Islet precursor cell (in vitro differentiated cells): ENCODE measurements around the gene ACIN1.
"Not testable (repeated sequence)": the region's sequence is repeated elsewhere in the genome, so short reads cannot be mapped to it uniquely, and the experiment has no call there.

ENCODE experiments used
- DNase-seq: peaks from one replicate; pipeline ENCODE4 v3.0.0-alpha.2; 2018

Gene ACIN1

GRCh38 chr14:23122086-23122485, 27.1 kb upstream of the ACIN1 start:
- peak; percentile 34 for DNase-seq

GRCh38 chr14:23121361-23121771, 26.4 kb upstream of the ACIN1 start:
- peak; percentile 77 for DNase-seq

GRCh38 chr14:23120541-23121251, 25.8 kb upstream of the ACIN1 start:
- DNase-seq, result peak; percentile 95

- peak; percentile 59 for DNase-seq
Observed at GRCh38 chr14:23119363-23120327, 24.7 kb upstream of the ACIN1 start.

GRCh38 chr14:23118506-23119362, 23.8 kb upstream of the ACIN1 start, which contains the start of gene CEBPE:
Gene CEBPE (minus strand): TSS chr14:23119255. CDS start chr14:23119091, 164 bp downstream.
- DNase-seq, result peak; percentile 48

GRCh38 chr14:23117371-23118020, 22.6 kb upstream of the ACIN1 start:
- peak; percentile 50 for DNase-seq

- DNase-seq, result no peak
Observed at GRCh38 chr14:23115918-23116317, 21.0 kb upstream of the ACIN1 start.

GRCh38 chr14:23115039-23115731, 20.2 kb upstream of the ACIN1 start:
- no peak for DNase-seq

- no peak for DNase-seq
Observed at GRCh38 chr14:23114669-23115038, 19.7 kb upstream of the ACIN1 start.

GRCh38 chr14:23114120-23114458, 19.2 kb upstream of the ACIN1 start:
- DNase-seq, result no peak

- no peak for DNase-seq
Observed at GRCh38 chr14:23113431-23114119, 18.6 kb upstream of the ACIN1 start.

GRCh38 chr14:23112359-23113178, 17.6 kb upstream of the ACIN1 start:
- no peak for DNase-seq

GRCh38 chr14:23110579-23111365, 15.8 kb upstream of the ACIN1 start:
- no peak for DNase-seq

- no peak for DNase-seq
Observed at GRCh38 chr14:23109769-23110168, 14.8 kb upstream of the ACIN1 start.

GRCh38 chr14:23108169-23108568, 13.2 kb upstream of the ACIN1 start:
- DNase-seq, result not testable (repeated sequence)

GRCh38 chr14:23107620-23108019, 12.7 kb upstream of the ACIN1 start:
- not testable (repeated sequence) for DNase-seq

GRCh38 chr14:23106747-23107045, 11.8 kb upstream of the ACIN1 start:
- no peak for DNase-seq

GRCh38 chr14:23105348-23105824, 10.4 kb upstream of the ACIN1 start:
- no peak for DNase-seq

- no peak for DNase-seq
Observed at GRCh38 chr14:23104591-23105347, 9.8 kb upstream of the ACIN1 start, which contains the start of gene CIROP. Gene CIROP (minus strand): TSS chr14:23104989. CDS start chr14:23104920, 69 bp downstream.
